ENCODE measurements around the gene IL15RA.

The IL15RA gene

GRCh38 chr10:5905854-5906507, 71.4 kb downstream of the IL15RA start:
- H3F3A ChIP-seq (ENCODE audit: insufficient read depth), result no peaks in the 10 kb centered on the region
- peaks cover 4% of the 10 kb centered on the region; the same call in 1 of the 2 replicates for H3K36me3 ChIP-seq (ENCODE audit: low read length)
- no peak overlapping the region for H3K4me2 ChIP-seq (ENCODE audit: low read depth, low read length, poor library complexity, severe bottlenecking)
- no peak overlapping the region for H3K4me3 ChIP-seq (ENCODE audit: insufficient read depth, low read length, poor library complexity, severe bottlenecking)
- H3K27me3 ChIP-seq (ENCODE audit: low read length), result no peaks in the 10 kb centered on the region
- TF ChIP-seq CTCF (IDR thresholded peaks at IDR 0.05; ENCODE audit: insufficient read depth, low read length, poor library complexity, severe bottlenecking), result no peak
- no peak for TF ChIP-seq EZH2phosphoT487 (conservative IDR thresholded peaks at IDR 0.05; ENCODE audit: low read length)
- no peak overlapping the region for H3K27ac ChIP-seq (ENCODE audit: low read depth, low read length)
- no peaks in the 10 kb centered on the region for H4K20me1 ChIP-seq (ENCODE audit: low read depth, low read length)
- no peaks in the 10 kb centered on the region for H3K9me2 ChIP-seq (replicated peaks; ENCODE audit: insufficient read depth, low read length)
- H3K9ac ChIP-seq (ENCODE audit: low read length), result no peak overlapping the region
- 0 out of 2 replicates have a peak, but pooled peaks cover 7% of the 10 kb centered on the region for H3K79me2 ChIP-seq (ENCODE audit: insufficient read depth, low read length)
- H3K9me3 ChIP-seq (ENCODE audit: insufficient read depth, low read length), result no peaks in the 10 kb centered on the region
- no peak overlapping the region for H2AFZ ChIP-seq (ENCODE audit: low read depth, low read length, severe bottlenecking)

GRCh38 chr10:5904227-5904626, 73.1 kb downstream of the IL15RA start:
- no peaks in the 10 kb centered on the region for H3K9me2 ChIP-seq (replicated peaks; ENCODE audit: insufficient read depth, low read length)
- no peak overlapping the region for H3K4me3 ChIP-seq (ENCODE audit: insufficient read depth, low read length, poor library complexity, severe bottlenecking)
- no peaks in the 10 kb centered on the region for H4K20me1 ChIP-seq (ENCODE audit: low read depth, low read length)
- TF ChIP-seq EZH2phosphoT487 (conservative IDR thresholded peaks at IDR 0.05; ENCODE audit: low read length) (no peak), CTCF (IDR thresholded peaks at IDR 0.05; ENCODE audit: insufficient read depth, low read length, poor library complexity, severe bottlenecking) (no peak)
- H3K79me2 ChIP-seq (ENCODE audit: insufficient read depth, low read length), result 0 out of 2 replicates have a peak, but pooled peaks cover 7% of the 10 kb centered on the region
- H3F3A ChIP-seq (ENCODE audit: insufficient read depth), result no peaks in the 10 kb centered on the region
- no peaks in the 10 kb centered on the region for H3K9me3 ChIP-seq (ENCODE audit: insufficient read depth, low read length)
- no peaks in the 10 kb centered on the region for H3K27me3 ChIP-seq (ENCODE audit: low read length)
- no peak overlapping the region for H2AFZ ChIP-seq (ENCODE audit: low read depth, low read length, severe bottlenecking)
- no peak overlapping the region for H3K4me2 ChIP-seq (ENCODE audit: low read depth, low read length, poor library complexity, severe bottlenecking)
- H3K9ac ChIP-seq (ENCODE audit: low read length), result no peak overlapping the region
- H3K36me3 ChIP-seq (ENCODE audit: low read length), result no peaks in the 10 kb centered on the region
- H3K27ac ChIP-seq (ENCODE audit: low read depth, low read length), result no peak overlapping the region

GRCh38 chr10:5903563-5903962, 73.8 kb downstream of the IL15RA start:
- Histone ChIP-seq H3K4me3 (ENCODE audit: insufficient read depth, low read length, poor library complexity, severe bottlenecking) (no peak overlapping the region), H3K9me2 (replicated peaks; ENCODE audit: insufficient read depth, low read length) (no peaks in the 10 kb centered on the region), H3K9me3 (ENCODE audit: insufficient read depth, low read length) (no peaks in the 10 kb centered on the region), H3K4me2 (ENCODE audit: low read depth, low read length, poor library complexity, severe bottlenecking) (no peak overlapping the region), H3K27ac (ENCODE audit: low read depth, low read length) (no peak overlapping the region), H4K20me1 (ENCODE audit: low read depth, low read length) (no peaks in the 10 kb centered on the region), H3F3A (ENCODE audit: insufficient read depth) (no peaks in the 10 kb centered on the region), H3K27me3 (ENCODE audit: low read length) (no peaks in the 10 kb centered on the region), H3K36me3 (ENCODE audit: low read length) (no peaks in the 10 kb centered on the region), H2AFZ (ENCODE audit: low read depth, low read length, severe bottlenecking) (no peak overlapping the region), H3K79me2 (ENCODE audit: insufficient read depth, low read length) (0 out of 2 replicates have a peak, but pooled peaks cover 7% of the 10 kb centered on the region), H3K9ac (ENCODE audit: low read length) (no peak overlapping the region)
- no peak for TF ChIP-seq EZH2phosphoT487 (conservative IDR thresholded peaks at IDR 0.05; ENCODE audit: low read length)
- no peak for TF ChIP-seq CTCF (IDR thresholded peaks at IDR 0.05; ENCODE audit: insufficient read depth, low read length, poor library complexity, severe bottlenecking)
